Keratinocyte (primary cell): ENCODE results near the gene PIK3CB. TPM values are rescaled to one million over a fixed set of nuclear protein-coding genes. Genes with fewer than 3 reads are reported as not detected.

ENCODE experiments used
- DNase-seq: peaks from one replicate; pipeline ENCODE4 v3.0.0-alpha.2; 2011; ENCODE audit warnings: low read depth, missing footprints, low spot score
- FAIRE-seq: peaks from 2 replicates; lab custom pipeline; 2011; peaks lifted over from hg19 to GRCh38; lab: Jason Lieb, UNC
- H2AFZ ChIP-seq: 2 replicates; pipeline ENCODE4 v1.6.0; 2012; ENCODE audit warnings: low read length, control low read depth, inconsistent platforms; ENCODE audit not compliant: control insufficient read depth
- H3K27ac ChIP-seq: 2 replicates; pipeline ENCODE4 v1.5.1; 2011; ENCODE audit warnings: low read length; ENCODE audit not compliant: control insufficient read depth, insufficient read depth
- H3K27me3 ChIP-seq: 3 replicates; pipeline ENCODE4 v1.6.0; 2011; ENCODE audit warnings: low read length; ENCODE audit not compliant: control insufficient read depth, insufficient read depth; ENCODE audit errors: extremely low read depth
- H3K36me3 ChIP-seq, 2 experiments: 2 replicates in 1 of 2; 3 replicates in 1 of 2; pipeline ENCODE4 v1.5.1; 2011; ENCODE audit warnings: low read length in 2 of 2, mild to moderate bottlenecking in 1 of 2; ENCODE audit not compliant: control insufficient read depth in 2 of 2, insufficient read depth in 2 of 2; ENCODE audit errors: extremely low read depth in 1 of 2
- H3K4me1 ChIP-seq: 3 replicates; pipeline ENCODE4 v1.5.1; 2011; ENCODE audit warnings: low read length; ENCODE audit not compliant: control insufficient read depth, insufficient read depth; ENCODE audit errors: extremely low read depth
- H3K4me2 ChIP-seq: 3 replicates; pipeline ENCODE4 v1.6.0; 2011; ENCODE audit warnings: low read depth, low read length; ENCODE audit not compliant: control insufficient read depth, insufficient read depth; ENCODE audit errors: extremely low read depth
- H3K4me3 ChIP-seq, 3 experiments: fragments of 200-600 bp in 1 of 3; sonication (generic) in 1 of 3; 2 replicates in 2 of 3; 3 replicates in 1 of 3; pipeline ENCODE4 v1.5.1; 2011 to 2016; ENCODE audit warnings: low read length in 3 of 3, mild to moderate bottlenecking in 3 of 3, control low read depth in 2 of 3, inconsistent platforms in 1 of 3, low read depth in 1 of 3, mixed read lengths in 1 of 3, mixed run types in 1 of 3, moderate library complexity in 1 of 3; ENCODE audit not compliant: control insufficient read depth in 2 of 3, insufficient read depth in 2 of 3; ENCODE audit errors: extremely low read depth in 1 of 3
- H3K79me2 ChIP-seq: 2 replicates; pipeline ENCODE4 v1.6.0; 2012; ENCODE audit warnings: low read length; ENCODE audit not compliant: control insufficient read depth, insufficient read depth
- H3K9ac ChIP-seq: 3 replicates; pipeline ENCODE4 v1.6.0; 2011; ENCODE audit warnings: low read length; ENCODE audit not compliant: control insufficient read depth, insufficient read depth; ENCODE audit errors: extremely low read depth
- H3K9me1 ChIP-seq: 3 replicates; pipeline ENCODE4 v1.6.0; 2011; ENCODE audit warnings: low read length; ENCODE audit not compliant: control insufficient read depth, insufficient read depth; ENCODE audit errors: extremely low read depth
- H3K9me3 ChIP-seq: 2 replicates; pipeline ENCODE4 v1.5.1; 2012; ENCODE audit warnings: low read depth, low read length; ENCODE audit not compliant: control insufficient read depth
- H4K20me1 ChIP-seq: 3 replicates; pipeline ENCODE4 v1.6.0; 2011; ENCODE audit warnings: low read length; ENCODE audit not compliant: control insufficient read depth, insufficient read depth; ENCODE audit errors: extremely low read depth
- EZH2 ChIP-seq: IDR thresholded peaks from one replicate; pipeline ENCODE4 v1.6.1; 2012; ENCODE audit warnings: inconsistent platforms, mild to moderate bottlenecking, low read length, moderate library complexity
- dilution Hi-C: fragments of 300-500 bp; cut with MboI; formaldehyde crosslinking; loops from one replicate; pipeline ENCODE4 v1.7.0; 2020; ENCODE audit warnings: low sequenced_read_pairs; ENCODE audit not compliant: extremely low pct_ligation_motif_present
- polyA plus RNA-seq, 5 experiments: library from polyadenylated mRNA; depleted of rRNA in 3 of 5; stranded (reverse) in 3 of 5; stranded (forward) in 1 of 5; unstranded in 1 of 5; fragments of >200 nt; gene quantifications; 1 replicate in 1 of 5; 2 replicates in 3 of 5; 3 replicates in 1 of 5; pipeline versions ENCODE4 v1.2.1 to v1.2.3, GENCODE V29; 2011 to 2012; ENCODE audit warnings: missing spikeins in 2 of 5, low read depth in 1 of 5, low replicate concordance in 1 of 5
- TF ChIP-seq, protein P1 (sequence below), 3 experiments: IDR thresholded peaks in 1 of 3; conservative IDR thresholded peaks in 1 of 3; optimal IDR thresholded peaks in 1 of 3; 2 replicates in 2 of 3; 3 replicates in 1 of 3; pipeline versions ENCODE3 to v1.5.1; 2011; ENCODE audit warnings: low read length in 3 of 3, mild to moderate bottlenecking in 3 of 3, moderate library complexity in 2 of 3, control low read depth in 1 of 3, inconsistent platforms in 1 of 3; ENCODE audit not compliant: insufficient read depth in 2 of 3; ENCODE audit errors: extremely low read depth in 1 of 3

Gene PIK3CB
- polyA plus RNA-seq, 1 donor (not counting 4 experiments of a cell fraction or from before 2014, with no cell fraction given): 19.9 TPM

DNA sequence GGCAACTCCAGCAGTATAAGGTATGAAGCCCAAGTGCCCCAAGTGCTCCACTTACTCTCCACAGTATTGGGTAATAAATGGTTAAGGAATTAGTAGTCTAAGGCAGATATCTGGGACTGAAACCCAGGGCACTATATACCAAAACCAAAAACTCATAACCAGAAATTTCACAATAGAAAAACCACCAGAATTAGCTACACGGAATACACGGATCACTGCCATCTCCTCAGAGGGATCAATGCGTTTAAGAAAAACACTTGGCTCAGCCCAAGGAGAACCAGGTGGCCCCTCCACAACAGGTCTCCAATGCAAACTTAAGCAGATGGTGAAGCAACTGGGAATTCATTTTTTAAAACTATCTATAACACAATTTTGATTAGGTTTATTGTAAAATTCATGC lies 142.6 kb downstream of the PIK3CB start:
- Histone ChIP-seq H3K27me3 (no peaks in the 10 kb centered on the region), H3K9me3 (no peaks in the 10 kb centered on the region), H3K4me3 (no peak overlapping the region), H3K36me3 (no peaks in the 10 kb centered on the region), H2AFZ (no peak overlapping the region), H3K4me2 (no peak overlapping the region), H3K9me1 (no peaks in the 10 kb centered on the region), H3K9ac (no peak overlapping the region), H3K27ac (no peak overlapping the region), H3K79me2 (no peaks in the 10 kb centered on the region), H4K20me1 (no peaks in the 10 kb centered on the region), H3K4me1 (peaks cover 13% of the 10 kb centered on the region)
- dilution Hi-C loops: no loop called here
- FAIRE-seq: no peak
- no peak for DNase-seq
- no peak for TF ChIP-seq EZH2
- TF ChIP-seq, protein P1, sequence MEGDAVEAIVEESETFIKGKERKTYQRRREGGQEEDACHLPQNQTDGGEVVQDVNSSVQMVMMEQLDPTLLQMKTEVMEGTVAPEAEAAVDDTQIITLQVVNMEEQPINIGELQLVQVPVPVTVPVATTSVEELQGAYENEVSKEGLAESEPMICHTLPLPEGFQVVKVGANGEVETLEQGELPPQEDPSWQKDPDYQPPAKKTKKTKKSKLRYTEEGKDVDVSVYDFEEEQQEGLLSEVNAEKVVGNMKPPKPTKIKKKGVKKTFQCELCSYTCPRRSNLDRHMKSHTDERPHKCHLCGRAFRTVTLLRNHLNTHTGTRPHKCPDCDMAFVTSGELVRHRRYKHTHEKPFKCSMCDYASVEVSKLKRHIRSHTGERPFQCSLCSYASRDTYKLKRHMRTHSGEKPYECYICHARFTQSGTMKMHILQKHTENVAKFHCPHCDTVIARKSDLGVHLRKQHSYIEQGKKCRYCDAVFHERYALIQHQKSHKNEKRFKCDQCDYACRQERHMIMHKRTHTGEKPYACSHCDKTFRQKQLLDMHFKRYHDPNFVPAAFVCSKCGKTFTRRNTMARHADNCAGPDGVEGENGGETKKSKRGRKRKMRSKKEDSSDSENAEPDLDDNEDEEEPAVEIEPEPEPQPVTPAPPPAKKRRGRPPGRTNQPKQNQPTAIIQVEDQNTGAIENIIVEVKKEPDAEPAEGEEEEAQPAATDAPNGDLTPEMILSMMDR (optimal IDR thresholded peaks at IDR 0.05 in 1 of 3, IDR thresholded peaks at IDR 0.05 in 1 of 3, conservative IDR thresholded peaks at IDR 0.05 in 1 of 3; ENCODE audit: extremely low read depth in 1 of 3, insufficient read depth in 2 of 3, low read length in 3 of 3): no peak

DNA sequence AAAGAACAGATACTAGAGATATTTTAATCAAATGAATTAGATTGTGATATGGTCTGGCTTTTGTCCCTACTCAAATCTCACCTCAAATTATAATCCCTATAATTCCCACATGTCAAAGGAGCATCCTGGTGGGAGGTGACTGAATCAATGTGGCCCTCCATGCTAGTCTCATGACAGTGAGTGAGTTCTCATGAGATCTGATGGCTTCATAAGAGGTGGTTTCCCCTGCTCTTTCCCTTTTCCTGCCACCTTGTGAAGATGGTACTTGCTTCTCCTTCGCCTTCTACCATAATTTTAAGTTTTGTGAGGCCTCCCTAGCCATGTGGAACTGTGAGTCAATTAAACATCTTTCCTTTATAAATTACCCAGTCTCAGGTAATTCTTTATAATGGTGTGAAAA lies 143.4 kb downstream of the PIK3CB start:
- Histone ChIP-seq H3K4me2 (no peak overlapping the region), H3K27ac (no peak overlapping the region), H3K27me3 (no peaks in the 10 kb centered on the region), H3K9me3 (no peaks in the 10 kb centered on the region), H2AFZ (no peak overlapping the region), H3K4me3 (no peak overlapping the region), H3K79me2 (no peaks in the 10 kb centered on the region), H3K9me1 (no peaks in the 10 kb centered on the region), H3K9ac (no peak overlapping the region), H4K20me1 (no peaks in the 10 kb centered on the region), H3K36me3 (no peaks in the 10 kb centered on the region), H3K4me1 (peaks cover 13% of the 10 kb centered on the region)
- dilution Hi-C loops: no loop called here
- DNase-seq (no peak), FAIRE-seq (no peak)
- TF ChIP-seq EZH2: no peak
- TF ChIP-seq, protein P1 (optimal IDR thresholded peaks at IDR 0.05 in 1 of 3, IDR thresholded peaks at IDR 0.05 in 1 of 3, conservative IDR thresholded peaks at IDR 0.05 in 1 of 3; ENCODE audit: extremely low read depth in 1 of 3, insufficient read depth in 2 of 3, low read length in 3 of 3): no peak
